ENCODE results near the gene NPHS2.

DNA sequence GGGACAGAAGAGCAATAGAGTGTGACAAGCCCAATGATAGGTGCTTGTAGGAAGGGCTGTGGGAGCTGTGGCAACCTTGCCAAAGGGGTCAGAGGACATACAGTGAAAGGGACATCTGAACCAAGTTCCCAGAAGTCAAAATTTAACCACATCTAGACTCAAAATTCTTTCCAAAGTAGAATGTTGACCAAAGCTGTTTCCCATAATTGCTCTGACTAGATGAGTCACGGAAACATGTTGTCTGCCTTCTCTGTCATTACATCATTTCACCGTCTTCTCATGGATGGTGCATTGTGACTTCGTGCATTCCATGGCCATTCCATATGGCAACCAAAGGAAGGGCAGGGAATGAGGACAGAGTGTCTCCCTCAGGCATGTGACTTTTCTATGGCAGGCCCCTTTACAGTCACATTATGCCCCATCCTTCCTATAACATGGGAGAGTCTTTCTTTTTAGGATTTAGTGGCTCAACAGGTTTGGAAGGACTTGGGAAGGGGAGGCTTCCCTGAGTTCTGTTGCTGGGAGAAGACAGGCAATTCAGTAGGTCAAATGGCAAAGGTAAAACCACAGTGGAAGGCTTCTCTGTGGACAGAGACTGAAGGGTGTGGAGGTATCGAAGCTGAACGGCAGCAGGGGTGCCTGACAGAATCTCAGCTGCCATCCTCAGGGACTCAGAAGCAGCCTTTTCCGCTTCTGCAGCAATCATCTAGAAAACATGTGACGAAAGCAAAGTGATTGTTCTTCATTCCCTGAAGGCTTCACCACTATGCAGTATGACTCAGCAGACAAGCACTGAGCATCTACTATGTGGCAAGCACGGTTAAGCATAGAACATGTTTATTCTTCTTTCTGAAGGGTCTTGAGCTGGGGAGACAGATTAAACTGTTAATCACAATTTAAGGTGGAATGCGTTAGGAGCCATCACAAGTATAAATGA is 24.7 kb downstream of the NPHS2 start:
- no peak for TF ChIP-seq POLR2A (IDR thresholded peaks at IDR 0.05)
- TF ChIP-seq, protein P1, sequence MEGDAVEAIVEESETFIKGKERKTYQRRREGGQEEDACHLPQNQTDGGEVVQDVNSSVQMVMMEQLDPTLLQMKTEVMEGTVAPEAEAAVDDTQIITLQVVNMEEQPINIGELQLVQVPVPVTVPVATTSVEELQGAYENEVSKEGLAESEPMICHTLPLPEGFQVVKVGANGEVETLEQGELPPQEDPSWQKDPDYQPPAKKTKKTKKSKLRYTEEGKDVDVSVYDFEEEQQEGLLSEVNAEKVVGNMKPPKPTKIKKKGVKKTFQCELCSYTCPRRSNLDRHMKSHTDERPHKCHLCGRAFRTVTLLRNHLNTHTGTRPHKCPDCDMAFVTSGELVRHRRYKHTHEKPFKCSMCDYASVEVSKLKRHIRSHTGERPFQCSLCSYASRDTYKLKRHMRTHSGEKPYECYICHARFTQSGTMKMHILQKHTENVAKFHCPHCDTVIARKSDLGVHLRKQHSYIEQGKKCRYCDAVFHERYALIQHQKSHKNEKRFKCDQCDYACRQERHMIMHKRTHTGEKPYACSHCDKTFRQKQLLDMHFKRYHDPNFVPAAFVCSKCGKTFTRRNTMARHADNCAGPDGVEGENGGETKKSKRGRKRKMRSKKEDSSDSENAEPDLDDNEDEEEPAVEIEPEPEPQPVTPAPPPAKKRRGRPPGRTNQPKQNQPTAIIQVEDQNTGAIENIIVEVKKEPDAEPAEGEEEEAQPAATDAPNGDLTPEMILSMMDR (IDR thresholded peaks at IDR 0.05), result no peak
